NCI-H446 treated with DMSO at 0.1 percent for 48 hours (cell line): Measurements from ENCODE around the gene REEP5.
"Not testable (repeated sequence)": the region's sequence is repeated elsewhere in the genome, so short reads cannot be mapped to it uniquely, and the experiment has no call there.

Source experiments
- DNase-seq: peaks from one replicate; lab custom pipeline; 2025; lab: John Stamatoyannopoulos, UW

The REEP5 gene

GRCh38 chr5:112933105-112933504, 11.1 kb upstream of the REEP5 start:
- DNase-seq: no peak

DNA sequence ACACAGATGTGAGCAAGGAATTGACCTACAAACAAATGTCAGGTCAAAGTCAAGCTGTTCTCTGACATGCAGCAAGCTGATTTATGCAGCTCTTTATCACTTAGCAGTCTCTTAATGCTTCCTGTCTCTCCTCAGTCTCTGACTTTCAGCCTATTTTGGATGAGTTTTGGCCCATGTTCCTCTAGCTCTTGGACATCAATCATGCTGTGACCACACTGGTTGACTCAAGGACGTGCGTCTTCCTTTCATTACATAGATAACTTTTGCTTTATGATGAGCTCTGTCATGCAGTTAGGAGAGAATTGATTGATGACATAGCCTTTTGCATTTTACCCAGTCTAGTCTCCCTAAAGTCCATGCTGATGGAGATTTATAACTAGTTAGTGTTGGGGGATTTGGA, 9.4 kb upstream of the REEP5 start:
- no peak for DNase-seq

GRCh38 chr5:112930082-112930344, 8.0 kb upstream of the REEP5 start:
- no peak for DNase-seq

- DNase-seq: no peak
Measured at GRCh38 chr5:112929336-112930081, 7.5 kb upstream of the REEP5 start.

- DNase-seq: no peak
Measured at GRCh38 chr5:112923988-112924387, 2.0 kb upstream of the REEP5 start.

- DNase-seq: no peak
Measured at GRCh38 chr5:112923148-112923917, 1.3 kb upstream of the REEP5 start.

GRCh38 chr5:112921026-112921832, 798 bp downstream of the REEP5 start:
- DNase-seq: no peak

- no peak for DNase-seq
Measured at GRCh38 chr5:112919972-112920371, 2.1 kb downstream of the REEP5 start.

DNA sequence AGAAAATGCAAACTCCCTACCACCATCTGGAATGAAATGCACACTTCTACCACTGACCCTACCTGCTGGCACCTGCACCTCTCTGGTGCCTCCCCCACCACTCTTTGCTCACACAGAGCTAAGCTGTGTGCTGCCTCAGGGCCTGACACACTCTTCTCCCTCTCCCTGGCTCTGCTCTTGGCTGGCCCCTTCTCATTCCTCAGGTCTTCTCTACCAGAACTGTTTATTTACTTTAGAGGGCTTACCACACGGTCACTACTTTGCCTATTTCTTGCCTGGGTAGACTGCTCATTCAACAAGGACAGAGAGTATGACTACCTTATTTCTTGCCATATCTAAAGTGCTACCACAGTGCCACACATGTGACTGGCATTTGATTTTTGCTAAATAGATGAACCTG, 3.3 kb downstream of the REEP5 start:
- no peak for DNase-seq

DNA sequence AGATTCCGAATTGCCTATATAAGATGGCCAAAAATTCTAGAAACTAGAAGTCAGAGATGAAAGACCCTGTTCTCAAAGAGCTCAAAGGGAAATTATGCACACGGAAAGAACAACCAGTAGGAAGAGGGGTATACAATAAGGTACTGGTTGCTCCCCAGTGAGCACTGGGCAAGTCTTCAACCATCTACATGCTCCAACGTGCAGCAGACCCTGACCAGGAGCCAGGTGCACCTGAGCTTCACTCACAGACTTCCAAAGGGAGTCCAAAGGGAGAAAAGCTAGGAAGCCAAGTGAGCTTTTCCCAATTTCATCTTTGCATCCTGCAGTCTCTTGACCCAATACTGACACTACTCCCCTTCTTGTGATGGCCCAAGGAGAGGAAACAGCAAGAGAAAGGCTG, 3.9 kb downstream of the REEP5 start:
- DNase-seq: no peak

DNA sequence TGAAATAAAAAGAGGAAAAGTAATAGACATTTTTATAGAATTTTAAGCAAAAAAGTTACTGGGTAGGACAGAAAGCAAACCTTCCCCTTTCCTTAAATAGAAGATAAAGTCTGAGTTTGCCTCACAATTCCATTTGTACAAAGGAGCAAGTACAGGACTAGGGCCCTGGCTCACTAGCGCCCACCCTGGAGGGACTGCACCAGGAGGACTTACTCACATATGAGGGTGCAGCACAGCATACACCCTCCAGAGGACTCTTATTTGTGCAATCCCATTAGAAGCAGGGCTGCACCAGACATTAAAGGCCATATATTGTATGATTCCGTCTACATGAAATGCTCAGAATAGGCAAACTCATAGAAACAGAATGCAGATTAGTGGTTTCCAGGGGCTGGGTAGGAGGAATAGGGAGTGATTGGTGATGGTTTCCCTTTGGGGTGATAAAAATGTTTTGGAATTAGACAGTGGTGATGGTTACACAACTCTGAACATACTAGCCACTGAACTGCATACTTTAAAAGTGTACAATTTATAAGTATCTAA, 4.5 kb downstream of the REEP5 start:
- no peak for DNase-seq

DNA sequence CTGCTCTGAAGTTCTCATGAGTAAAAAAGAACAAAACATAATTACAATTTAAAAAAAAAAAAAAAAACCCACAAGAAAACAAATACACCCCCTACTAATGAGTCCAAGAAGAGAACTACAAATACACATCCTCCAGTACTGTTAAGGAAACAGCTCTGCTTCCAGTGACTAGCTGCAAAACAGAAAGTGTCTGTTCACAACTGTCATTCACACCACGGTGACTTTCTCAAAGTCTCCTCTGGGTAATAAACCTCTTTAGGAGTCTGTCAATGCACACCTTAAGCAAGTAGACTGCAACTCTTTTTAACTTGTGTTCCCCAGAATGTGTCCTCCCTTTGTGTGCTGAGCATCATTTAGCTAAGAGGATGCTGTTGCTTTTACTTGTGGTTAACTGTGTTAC, 6.2 kb downstream of the REEP5 start:
- DNase-seq: no peak

- no peak for DNase-seq
Measured at GRCh38 chr5:112914584-112914983, 7.4 kb downstream of the REEP5 start.

DNA sequence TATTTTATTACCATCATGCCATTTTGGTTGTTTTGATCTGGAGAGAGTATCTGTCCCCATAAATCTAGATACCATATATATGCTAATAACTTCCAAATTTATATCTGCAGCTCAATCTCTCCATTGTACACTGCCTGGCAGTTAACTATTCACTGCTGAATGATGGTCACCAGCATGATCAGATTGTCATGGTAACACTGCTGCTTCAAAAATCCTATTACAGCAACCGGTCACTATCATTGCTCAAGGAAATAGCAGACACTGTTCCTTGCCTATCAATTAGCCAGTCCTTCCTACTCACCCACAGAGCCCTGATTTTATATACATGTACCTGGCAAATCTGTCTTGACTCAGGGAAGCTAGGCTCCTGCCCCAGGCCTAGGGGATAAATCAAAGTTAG, 11.5 kb downstream of the REEP5 start:
- no peak for DNase-seq

DNA sequence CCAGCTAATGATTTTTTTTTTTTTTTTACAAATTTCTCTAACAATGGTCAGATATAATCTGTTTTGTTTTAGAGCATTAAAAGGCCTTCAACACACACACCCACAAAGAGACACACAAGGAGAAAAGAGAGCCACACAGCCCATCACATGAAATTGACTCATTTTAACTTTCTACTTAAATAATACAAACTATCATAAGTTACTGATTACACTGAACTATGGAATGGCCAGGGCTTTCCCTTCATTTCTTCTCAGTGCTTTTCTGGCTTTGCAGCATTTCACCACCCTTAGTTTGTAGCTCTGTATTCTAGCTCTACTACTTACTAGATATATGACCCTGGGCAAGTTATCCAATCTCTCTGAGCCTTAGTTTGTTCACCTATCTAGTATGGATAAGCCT, 13.2 kb downstream of the REEP5 start:
- DNase-seq: no peak

DNA sequence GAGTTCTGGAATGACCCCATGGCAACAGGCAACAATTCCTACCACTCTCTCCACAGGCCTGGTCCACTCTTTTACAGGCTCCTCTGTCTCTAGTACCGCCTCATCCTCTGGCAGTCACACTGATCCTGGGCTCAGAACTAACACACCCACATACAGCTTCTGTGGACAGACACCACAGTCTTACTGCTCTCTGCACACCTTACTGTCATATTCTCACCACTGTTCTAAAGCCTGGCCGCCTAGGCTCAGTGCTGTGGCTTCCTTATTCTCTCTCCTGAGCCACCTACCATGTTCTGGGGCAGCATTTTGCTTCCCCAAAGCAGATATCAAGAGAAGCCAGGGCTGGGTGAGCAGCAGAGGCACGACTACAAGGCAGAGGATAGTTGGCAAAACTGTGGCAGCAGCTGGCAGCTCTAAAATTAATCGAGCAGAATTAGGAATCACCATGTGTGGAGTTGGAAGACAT, 14.8 kb downstream of the REEP5 start:
- DNase-seq: peak; percentile 51

GRCh38 chr5:112906637-112907036, 15.4 kb downstream of the REEP5 start:
- DNase-seq: no peak

DNA sequence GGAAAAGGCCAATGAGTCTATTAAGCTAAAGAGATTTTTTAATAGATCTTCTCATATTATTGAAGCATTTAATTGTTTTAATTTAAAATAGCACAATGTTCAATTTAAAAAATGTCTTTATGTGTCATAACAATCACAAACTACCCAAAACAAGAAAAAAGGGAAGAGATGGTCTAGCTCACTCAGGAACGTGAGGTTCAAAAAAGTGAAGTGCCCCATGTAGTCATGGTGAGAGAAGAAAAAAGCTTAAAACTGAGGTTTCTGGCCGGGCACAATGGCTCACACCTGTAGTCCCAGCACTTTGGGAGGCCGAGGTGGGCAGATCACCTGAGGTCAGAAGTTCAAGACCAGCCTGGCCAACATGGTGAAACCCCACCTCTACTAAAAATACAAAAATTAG, 17.0 kb downstream of the REEP5 start:
- not testable (repeated sequence) for DNase-seq

DNA sequence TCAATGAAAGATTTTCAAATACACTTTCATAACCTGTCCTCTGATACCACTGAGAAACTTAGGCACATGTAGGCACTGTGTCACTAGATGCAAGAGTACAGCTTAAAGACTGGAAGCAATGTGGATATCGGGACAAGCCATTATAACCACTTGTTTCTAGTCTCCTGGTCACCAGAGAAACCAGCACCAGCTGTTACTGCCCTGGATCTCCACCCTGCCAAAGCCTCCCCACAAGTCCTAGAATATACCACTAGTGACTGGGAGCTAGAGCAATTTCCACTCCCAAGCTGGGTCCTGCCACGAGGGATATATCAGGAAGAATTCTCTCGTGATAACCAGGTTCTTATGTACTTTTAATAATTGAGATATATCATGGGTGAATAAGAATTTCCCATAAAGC, 19.5 kb downstream of the REEP5 start:
- DNase-seq: no peak

- DNase-seq: no peak
Measured at GRCh38 chr5:112895682-112896081, 26.3 kb downstream of the REEP5 start.

GRCh38 chr5:112892776-112893175, 29.3 kb downstream of the REEP5 start:
- DNase-seq: no peak

- DNase-seq: not testable (repeated sequence)
Measured at GRCh38 chr5:112892066-112892465, 30.0 kb downstream of the REEP5 start.

- no peak for DNase-seq
Measured at GRCh38 chr5:112886975-112887374, 35.1 kb downstream of the REEP5 start.
